Muscle of arm (tissue), 12 donors: Measurements from ENCODE around the gene EARS2. TPM values are rescaled to one million over a fixed set of nuclear protein-coding genes. Genes with fewer than 3 reads are reported as not detected.
"Not testable (repeated sequence)": the region's sequence is repeated elsewhere in the genome, so short reads cannot be mapped to it uniquely, and the experiment has no call there.

ENCODE experiments used
- DNase-seq: peaks from one replicate; pipeline ENCODE4 v3.0.0-alpha.2; 2013
- polyA plus RNA-seq, 12 donors: library from polyadenylated mRNA; unstranded; fragments of 120-200 nt; gene quantifications; one replicate each; pipeline ENCODE4 v1.2.1, GENCODE V29; 2013; ENCODE audit not compliant: insufficient read length in 12 of 12

The EARS2 gene
- polyA plus RNA-seq, 12 donors: 14.9 to 25.3 (median 18.6) TPM; not detected in 1

GRCh38 chr16:23571895-23572294, 14.7 kb upstream of the EARS2 start:
- no peak for DNase-seq

- DNase-seq: no peak
These were observed 14.0 kb upstream of the EARS2 start for GRCh38 chr16:23570992-23571632.

- no peak for DNase-seq
These were observed 10.5 kb upstream of the EARS2 start for GRCh38 chr16:23567602-23568001.

DNA sequence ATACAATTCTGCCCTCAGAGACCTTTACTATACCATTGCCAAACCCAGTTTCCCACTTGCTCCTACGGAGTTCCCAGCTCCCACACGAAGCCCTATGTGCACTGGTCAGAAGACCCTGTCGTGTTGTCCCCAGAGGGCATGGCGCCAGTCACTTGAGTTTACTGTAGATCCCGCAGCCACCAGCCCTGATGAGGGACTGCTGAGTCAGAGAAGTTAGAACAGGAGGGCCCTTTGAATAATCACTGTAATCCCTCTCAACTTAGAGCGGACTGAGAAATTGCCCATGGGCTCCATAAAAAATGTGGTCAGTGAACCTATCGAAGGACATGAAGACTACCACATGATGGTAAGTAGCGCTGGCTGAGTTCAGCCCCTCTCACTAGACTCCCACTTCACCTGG, 9.6 kb upstream of the EARS2 start:
- no peak for DNase-seq

DNA sequence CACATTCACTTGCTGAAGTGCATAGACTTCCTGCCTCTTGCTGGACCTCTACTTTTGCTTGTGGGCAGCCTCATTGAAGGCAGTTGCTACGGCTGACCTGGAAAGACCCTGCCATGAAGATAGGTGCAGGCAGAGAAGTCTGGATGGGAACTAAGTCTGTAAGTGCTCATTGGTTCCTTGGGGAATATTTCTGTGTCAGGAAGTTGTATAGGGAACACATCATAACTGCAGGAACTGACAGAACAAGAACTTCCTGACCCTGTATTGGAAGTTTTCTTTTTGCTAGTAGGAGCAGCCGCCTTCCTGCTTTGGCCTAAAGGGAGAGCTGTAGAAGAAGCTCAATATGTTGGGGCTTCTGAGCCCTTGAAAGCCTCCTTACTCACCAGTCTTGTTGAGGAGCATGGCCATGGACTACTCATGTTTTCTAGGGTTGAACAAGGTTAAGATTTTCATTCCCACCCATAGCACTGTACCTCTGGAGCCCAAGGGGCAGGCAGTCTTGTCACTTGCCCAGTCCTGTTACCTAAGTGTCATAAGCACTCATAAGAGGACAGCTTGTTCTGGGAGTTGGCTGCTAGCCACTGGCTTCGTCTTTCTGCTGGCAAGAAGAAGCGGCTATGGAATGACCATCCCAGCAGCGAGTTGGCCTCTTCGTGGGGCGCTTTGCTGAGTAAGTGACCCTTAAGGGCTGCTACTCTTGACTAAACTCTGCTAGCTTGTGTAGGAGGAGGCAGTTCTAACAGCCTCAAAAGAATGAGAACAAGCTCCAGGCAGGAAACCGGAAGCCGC, 7.6 kb upstream of the EARS2 start:
- DNase-seq: no peak

- no peak for DNase-seq
These were observed 6.0 kb upstream of the EARS2 start for GRCh38 chr16:23563186-23563585.

GRCh38 chr16:23562505-23562904, 5.4 kb upstream of the EARS2 start:
- no peak for DNase-seq

GRCh38 chr16:23561586-23561985, 4.4 kb upstream of the EARS2 start:
- DNase-seq: no peak

GRCh38 chr16:23557779-23558702, 891 bp upstream of the EARS2 start:
- peak; percentile 39 for DNase-seq

DNA sequence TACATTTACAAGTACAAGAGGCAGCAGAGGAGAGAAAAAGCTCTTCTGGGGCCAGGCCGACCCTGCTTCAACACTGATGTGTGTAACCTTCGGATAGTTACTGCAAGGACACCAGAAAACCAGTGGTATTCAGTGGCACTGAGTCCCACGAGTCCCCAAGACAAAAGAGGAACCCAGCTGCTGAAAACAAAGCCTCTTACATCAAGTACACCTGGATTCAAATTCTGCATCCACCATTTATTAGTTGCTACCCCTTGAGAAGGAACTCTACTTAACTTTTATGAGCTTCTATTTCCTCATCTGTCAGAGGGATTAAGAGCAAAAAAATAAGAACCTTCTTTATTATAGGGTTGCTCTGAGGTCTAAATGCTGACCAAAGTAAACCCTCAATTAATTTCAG, 2.6 kb downstream of the EARS2 start:
- DNase-seq: no peak

DNA sequence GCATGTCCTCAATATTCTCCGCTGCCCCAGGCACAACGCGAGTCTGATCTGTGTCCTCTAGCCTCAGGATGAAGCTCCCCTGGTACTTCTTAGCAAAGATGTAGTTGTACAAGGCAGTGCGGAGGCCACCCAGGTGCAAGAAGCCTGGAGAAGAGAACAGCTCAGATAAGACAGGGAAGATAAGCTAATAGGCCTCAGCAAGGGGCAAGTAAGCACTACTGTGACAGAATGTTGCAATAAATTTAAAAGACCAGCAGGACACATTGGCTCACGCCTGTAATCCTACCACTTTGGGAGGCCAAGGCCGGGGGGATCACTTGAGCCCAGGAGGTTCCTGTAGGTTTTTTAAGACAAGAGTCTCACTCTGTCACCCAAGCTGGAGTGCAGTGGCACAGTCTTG, 5.0 kb downstream of the EARS2 start:
- no peak for DNase-seq

DNA sequence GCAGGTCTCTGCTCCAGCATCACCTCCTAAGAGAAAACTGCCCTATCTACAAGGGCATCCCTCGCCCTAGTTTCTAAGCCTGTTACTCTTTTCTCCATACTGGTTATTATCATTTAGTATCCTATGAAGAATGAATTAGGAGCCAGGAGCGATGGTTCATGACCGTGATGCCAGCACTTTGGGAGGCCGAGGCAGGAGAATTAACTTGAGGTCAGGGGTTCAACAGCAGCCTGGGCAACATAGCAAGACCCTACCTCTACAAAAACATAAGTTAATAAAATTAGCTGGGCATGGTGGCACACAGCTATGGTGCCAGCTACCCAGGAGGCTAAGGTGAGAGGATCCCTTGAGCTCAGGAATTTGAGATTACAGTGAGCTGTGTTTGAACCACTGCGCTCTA, 7.2 kb downstream of the EARS2 start:
- no peak for DNase-seq

DNA sequence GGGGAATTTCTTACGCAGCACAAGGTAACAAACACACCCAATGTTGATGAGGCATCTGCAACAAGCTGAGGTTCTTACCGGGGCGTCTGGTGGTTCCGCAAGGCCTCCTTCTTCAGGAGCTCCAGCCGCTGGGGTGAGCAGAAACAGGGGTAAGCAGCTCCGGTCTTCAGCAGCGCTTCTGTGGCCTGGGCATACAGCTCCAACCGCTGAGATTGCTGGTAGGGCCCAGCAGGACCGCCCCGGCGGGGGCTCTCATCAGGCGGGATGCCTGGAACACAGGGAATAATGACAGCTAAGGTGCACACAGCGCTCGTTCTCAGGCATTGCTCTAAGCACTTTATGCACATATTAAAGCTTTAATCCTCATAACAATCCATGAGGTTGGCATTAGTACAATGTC, 12.7 kb downstream of the EARS2 start:
- no peak for DNase-seq

DNA sequence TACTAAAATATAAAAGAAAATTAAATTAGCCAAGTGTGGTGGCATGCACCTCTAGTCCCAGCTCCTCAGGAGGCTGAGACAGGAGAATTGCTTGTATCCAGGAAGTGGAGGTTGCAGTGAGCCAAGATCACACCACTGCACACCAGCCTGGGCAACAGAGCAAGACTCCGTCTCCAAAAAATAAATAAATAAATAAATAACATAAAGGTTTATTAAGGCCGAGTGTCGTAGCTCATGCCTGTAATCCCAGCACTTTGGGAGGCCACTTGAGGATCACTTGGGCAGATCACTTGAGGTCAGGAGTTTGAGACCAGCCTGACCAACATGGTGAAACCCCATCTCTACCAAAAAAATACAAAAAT, 16.4 kb downstream of the EARS2 start:
- not testable (repeated sequence) for DNase-seq

DNA sequence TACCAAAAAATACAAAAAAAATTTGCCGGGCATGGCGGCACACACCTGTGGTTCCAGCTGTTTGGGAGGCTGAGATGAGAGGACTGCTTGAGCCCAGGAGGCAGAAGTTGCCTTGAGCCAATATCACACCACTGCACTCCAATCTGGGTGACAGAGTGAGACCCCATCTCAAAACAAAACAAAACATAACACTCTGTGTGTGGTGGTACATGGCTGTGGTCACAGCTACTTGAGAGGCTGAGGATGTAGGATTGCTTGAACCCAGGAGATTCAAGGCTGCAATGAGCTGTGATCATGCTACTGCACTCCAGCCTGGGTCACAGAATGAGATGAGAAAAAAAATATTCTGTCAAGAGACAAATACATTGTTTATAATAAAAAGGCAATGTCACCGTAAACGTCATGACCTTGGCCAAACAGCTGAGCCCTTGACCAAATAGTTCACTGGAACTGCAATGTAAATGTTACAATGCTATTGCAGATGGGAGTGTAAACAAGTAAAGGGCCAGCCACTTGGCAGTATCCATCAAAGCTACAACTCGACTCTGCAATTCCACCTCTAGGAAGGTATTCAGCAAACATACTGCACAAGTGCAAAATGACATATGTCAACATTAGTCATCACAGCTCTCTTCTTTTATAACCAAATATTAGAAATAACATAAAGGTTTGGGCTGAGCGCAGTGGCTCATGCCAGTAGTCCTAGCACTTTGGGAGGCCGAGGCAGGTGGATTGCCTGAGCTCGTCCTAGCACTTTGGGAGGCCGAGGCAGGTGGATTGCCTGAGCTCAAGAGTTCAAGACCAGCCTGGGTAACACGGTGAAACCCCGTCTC, 16.9 kb downstream of the EARS2 start:
- DNase-seq: no peak

DNA sequence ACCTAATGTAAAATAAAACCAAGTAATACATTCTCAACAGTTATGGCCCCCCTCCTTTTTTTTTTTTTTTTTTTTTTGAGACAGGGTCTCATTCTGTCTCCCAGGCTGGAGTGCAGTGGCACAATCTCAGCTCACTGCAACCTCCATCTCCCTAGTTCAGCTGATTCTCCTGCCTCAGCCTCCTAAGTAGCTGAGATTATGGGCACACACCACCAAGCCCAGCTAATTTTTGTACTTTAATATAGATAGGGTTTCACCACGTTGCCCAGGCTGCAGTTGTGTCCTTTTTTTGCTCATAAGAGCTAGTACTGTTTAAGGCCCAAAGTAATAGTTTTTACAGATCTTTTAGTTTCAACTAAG, 18.3 kb downstream of the EARS2 start:
- no peak for DNase-seq

GRCh38 chr16:23537390-23537789, 19.8 kb downstream of the EARS2 start:
- no peak for DNase-seq

DNA sequence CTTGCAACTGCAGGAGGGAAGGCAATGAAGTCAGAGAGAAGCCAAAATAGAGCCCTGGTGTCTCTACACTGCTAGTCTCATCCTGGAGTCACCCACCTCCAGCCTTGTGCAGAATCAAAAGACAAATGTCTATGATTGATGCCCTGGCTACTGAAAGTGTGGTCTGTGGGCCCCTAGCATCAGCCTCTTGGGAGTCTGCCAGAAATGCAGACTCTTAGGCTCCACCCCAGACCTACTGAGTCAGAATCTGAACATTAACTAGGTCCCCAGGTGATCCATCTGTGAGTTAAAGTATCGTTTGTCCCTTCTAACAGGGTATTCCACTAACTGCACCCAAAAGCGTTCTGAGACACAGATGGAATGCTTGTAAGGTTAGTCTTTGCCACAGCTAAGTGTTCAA, 21.2 kb downstream of the EARS2 start:
- no peak for DNase-seq

GRCh38 chr16:23534868-23535860, 22.0 kb downstream of the EARS2 start:
- no peak for DNase-seq

- DNase-seq: no peak
These were observed 24.7 kb downstream of the EARS2 start for GRCh38 chr16:23532448-23532847.
